Stimulated activated CD4-positive, alpha-beta T cell treated with anti-CD3 and anti-CD28 coated beads, TNF-alpha, amount 100 ng/mL, for 48 hours (primary cell): Measurements from ENCODE around the gene MYO5B.
A peak's percentile ranks its signal among the peaks of the same experiment; 100 is the strongest.

Source experiments
- DNase-seq, 3 donors: peaks; one replicate each; pipeline ENCODE4 v3.0.0-alpha.2; 2020; ENCODE audit warnings: low read depth in 3 of 3

The MYO5B gene

GRCh38 chr18:49886891-49887764 is 307.8 kb downstream of the MYO5B start:
- DNase-seq: no peak

- no peak for DNase-seq
Observed at GRCh38 chr18:49884959-49885358, 310.0 kb downstream of the MYO5B start.

- no peak for DNase-seq
Observed at GRCh38 chr18:49884465-49884864, 310.5 kb downstream of the MYO5B start.

GRCh38 chr18:49880661-49881060 is 314.3 kb downstream of the MYO5B start:
- no peak for DNase-seq

- no peak for DNase-seq
Observed at GRCh38 chr18:49879271-49879580, 315.7 kb downstream of the MYO5B start.

- no peak for DNase-seq
Observed at GRCh38 chr18:49878567-49879270, 316.2 kb downstream of the MYO5B start.

- no peak for DNase-seq
Observed at GRCh38 chr18:49878015-49878414, 316.9 kb downstream of the MYO5B start.

- DNase-seq: no peak
Observed at GRCh38 chr18:49876536-49876935, 318.4 kb downstream of the MYO5B start.

GRCh38 chr18:49875783-49876182 is 319.2 kb downstream of the MYO5B start:
- no peak for DNase-seq

GRCh38 chr18:49875155-49875554 is 319.8 kb downstream of the MYO5B start:
- no peak for DNase-seq

- DNase-seq: no peak
Observed at GRCh38 chr18:49874238-49874637, 320.7 kb downstream of the MYO5B start.

- no peak for DNase-seq
Observed at GRCh38 chr18:49869354-49869753, 325.6 kb downstream of the MYO5B start.

- no peak for DNase-seq
Observed at GRCh38 chr18:49866680-49867079, 328.3 kb downstream of the MYO5B start.

GRCh38 chr18:49865401-49865800 is 329.5 kb downstream of the MYO5B start:
- DNase-seq: no peak

GRCh38 chr18:49863769-49864621 is 331.0 kb downstream of the MYO5B start:
- DNase-seq: no peak

- no peak for DNase-seq
Observed at GRCh38 chr18:49862656-49863385, 332.1 kb downstream of the MYO5B start.

- no peak for DNase-seq
Observed at GRCh38 chr18:49861659-49862058, 333.3 kb downstream of the MYO5B start.

GRCh38 chr18:49859725-49860124 is 335.2 kb downstream of the MYO5B start:
- no peak for DNase-seq

- DNase-seq: no peak
Observed at GRCh38 chr18:49859021-49859359, 336.0 kb downstream of the MYO5B start.

GRCh38 chr18:49858309-49859020 is 336.5 kb downstream of the MYO5B start:
- DNase-seq: peak; percentile 8 to 42 (median 34)

- no peak for DNase-seq
Observed at GRCh38 chr18:49857708-49858107, 337.2 kb downstream of the MYO5B start.
